Osteocyte (in vitro differentiated cells): ENCODE measurements around the gene COL4A1. TPM values are rescaled to one million over a fixed set of nuclear protein-coding genes. Genes with fewer than 3 reads are reported as not detected.

Source experiments
- DNase-seq: peaks from one replicate; pipeline ENCODE4 v3.0.0; 2021; ENCODE audit warnings: mixed read lengths; ENCODE audit not compliant: unreplicated experiment; ENCODE audit errors: extremely low spot score
- H3K27ac Mint-ChIP-seq: one replicate; pipeline ENCODE4 v1.8.0; 2021; ENCODE audit warnings: mild to moderate bottlenecking, mixed read lengths; ENCODE audit not compliant: unreplicated experiment
- H3K27me3 Mint-ChIP-seq: one replicate; pipeline ENCODE4 v1.8.0; 2021; ENCODE audit warnings: mixed read lengths; ENCODE audit not compliant: unreplicated experiment
- H3K36me3 Mint-ChIP-seq: one replicate; pipeline ENCODE4 v1.8.0; 2021; ENCODE audit warnings: mixed read lengths; ENCODE audit not compliant: unreplicated experiment
- H3K4me1 Mint-ChIP-seq: one replicate; pipeline ENCODE4 v1.8.0; 2021; ENCODE audit warnings: mixed read lengths; ENCODE audit not compliant: unreplicated experiment
- H3K4me3 Mint-ChIP-seq: one replicate; pipeline ENCODE4 v1.8.0; 2021; ENCODE audit warnings: mild to moderate bottlenecking, moderate library complexity, mixed read lengths; ENCODE audit not compliant: unreplicated experiment
- H3K9me3 Mint-ChIP-seq: one replicate; pipeline ENCODE4 v1.8.0; 2021; ENCODE audit warnings: mixed read lengths; ENCODE audit not compliant: unreplicated experiment
- CTCF ChIP-seq: fragments of 200-600 bp; sonication (generic); IDR thresholded peaks from 2 replicates; pipeline ENCODE4 v1.5.0; 2021; ENCODE audit warnings: antibody characterized with exemption, mild to moderate bottlenecking, moderate library complexity
- total RNA-seq: library from RNA; stranded (reverse); gene quantifications from 2 replicates; pipeline ENCODE4 v1.2.1, GENCODE V29; 2021

The COL4A1 gene
- total RNA-seq, 1 donor from 2014 or later = 3,181 TPM

DNA sequence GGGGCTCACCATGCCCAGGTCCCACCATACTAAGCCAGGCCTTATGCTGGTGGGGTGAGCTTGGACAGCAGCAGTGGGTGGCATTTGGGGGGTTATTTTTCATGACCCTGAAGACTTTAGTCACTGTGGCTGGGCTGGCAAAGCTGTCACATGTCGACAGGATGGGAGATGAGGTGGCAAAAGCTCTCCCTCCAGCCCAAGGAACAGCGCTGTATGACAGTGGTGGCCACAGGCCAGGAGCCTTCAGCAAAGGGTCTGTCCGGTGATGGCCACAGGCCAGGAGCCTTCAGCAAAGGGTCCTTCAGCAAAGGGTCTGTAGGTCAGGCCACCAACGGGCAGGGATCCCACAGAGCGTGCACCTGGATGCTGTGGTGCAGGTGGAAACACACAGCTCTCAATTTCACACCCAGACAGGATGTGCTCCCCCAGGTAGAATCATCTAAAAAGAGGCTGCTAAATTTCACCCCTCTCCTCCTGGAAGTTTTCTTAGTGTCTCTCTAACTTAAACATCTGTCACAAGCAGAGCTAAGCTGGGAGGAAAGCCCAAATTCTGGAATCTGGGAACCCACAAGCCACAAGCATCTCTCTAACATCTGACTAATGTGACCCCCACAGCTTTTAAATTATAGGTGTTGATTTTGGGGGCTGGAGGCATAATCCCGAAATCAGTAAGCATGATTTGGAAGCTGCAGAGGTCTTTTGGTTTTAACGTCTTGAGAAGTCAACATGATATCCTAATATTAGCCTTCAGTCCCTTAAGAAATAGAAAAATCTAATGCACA, 23.0 kb downstream of the COL4A1 start:
- Mint-ChIP-seq H3K36me3 (peaks cover 41% of the 10 kb centered on the region), H3K27me3 (no peaks in the 10 kb centered on the region), H3K4me1 (peaks cover 90% of the 10 kb centered on the region), H3K9me3 (no peaks in the 10 kb centered on the region), H3K27ac (peak overlapping the region; percentile 98), H3K4me3 (no peak overlapping the region)
- TF ChIP-seq CTCF = no peak
- peak; percentile 79 for DNase-seq

DNA sequence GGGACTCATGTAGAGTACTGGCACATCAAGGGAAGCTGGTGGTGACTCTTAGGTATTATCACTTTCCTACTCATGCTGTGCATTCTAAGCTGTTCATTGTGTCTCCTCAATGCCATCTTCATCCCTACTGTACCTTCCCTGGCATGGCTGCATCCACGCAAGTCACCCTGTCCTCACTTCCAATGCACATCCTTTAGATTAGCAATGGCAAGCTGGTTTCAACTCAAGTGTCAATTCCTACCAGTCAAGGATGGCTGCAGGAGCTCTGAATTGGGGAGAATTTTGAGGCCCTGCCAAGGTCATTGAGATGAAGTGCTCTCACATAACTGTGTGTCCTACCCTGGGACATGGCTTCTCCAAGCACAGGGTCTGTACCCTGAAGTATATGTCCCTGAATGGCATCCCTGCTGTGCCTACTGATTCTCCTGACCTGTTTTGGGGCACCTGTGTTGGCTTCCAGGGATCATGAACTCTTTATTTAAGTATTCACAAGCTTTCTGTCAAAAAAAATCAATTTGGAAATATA, 24.6 kb downstream of the COL4A1 start:
- peak; percentile 57 for DNase-seq
- H3K9me3 Mint-ChIP-seq = no peaks in the 10 kb centered on the region
- H3K4me1 Mint-ChIP-seq = peaks cover 98% of the 10 kb centered on the region
- no peak for TF ChIP-seq CTCF
- H3K27ac Mint-ChIP-seq = peak overlapping the region; percentile 98
- H3K4me3 Mint-ChIP-seq = no peak overlapping the region
- no peaks in the 10 kb centered on the region for H3K27me3 Mint-ChIP-seq
- H3K36me3 Mint-ChIP-seq = peaks cover 37% of the 10 kb centered on the region

- Mint-ChIP-seq H3K36me3 (peaks cover 35% of the 10 kb centered on the region), H3K4me1 (peaks cover 98% of the 10 kb centered on the region), H3K27ac (peak overlapping the region; percentile 98), H3K27me3 (no peaks in the 10 kb centered on the region), H3K4me3 (no peak overlapping the region), H3K9me3 (no peaks in the 10 kb centered on the region)
- DNase-seq = peak; percentile 36
- no peak for TF ChIP-seq CTCF
These were observed 25.2 kb downstream of the COL4A1 start for GRCh38 chr13:110281736-110282135.

- Mint-ChIP-seq H3K27me3 (no peaks in the 10 kb centered on the region), H3K27ac (peak overlapping the region; percentile 98), H3K9me3 (no peaks in the 10 kb centered on the region), H3K4me1 (peaks cover 98% of the 10 kb centered on the region), H3K4me3 (peak overlapping the region; percentile 30), H3K36me3 (peaks cover 33% of the 10 kb centered on the region)
- DNase-seq = peak; percentile 53
- no peak for TF ChIP-seq CTCF
These were observed 25.8 kb downstream of the COL4A1 start for GRCh38 chr13:110280985-110281688.
